ENCODE data around the gene ST8SIA1. TPM values are rescaled to one million over a fixed set of nuclear protein-coding genes. Genes with fewer than 3 reads are reported as not detected.
"Not testable (repeated sequence)": the region's sequence is repeated elsewhere in the genome, so short reads cannot be mapped to it uniquely, and the experiment has no call there.

ST8SIA1 gene
- polyA plus RNA-seq, 3 donors, result 5.2 to 7.0 (median 5.9) TPM

GRCh38 chr12:22173177-22173576 is 161.3 kb downstream of the ST8SIA1 start:
- no peak for DNase-seq

DNA sequence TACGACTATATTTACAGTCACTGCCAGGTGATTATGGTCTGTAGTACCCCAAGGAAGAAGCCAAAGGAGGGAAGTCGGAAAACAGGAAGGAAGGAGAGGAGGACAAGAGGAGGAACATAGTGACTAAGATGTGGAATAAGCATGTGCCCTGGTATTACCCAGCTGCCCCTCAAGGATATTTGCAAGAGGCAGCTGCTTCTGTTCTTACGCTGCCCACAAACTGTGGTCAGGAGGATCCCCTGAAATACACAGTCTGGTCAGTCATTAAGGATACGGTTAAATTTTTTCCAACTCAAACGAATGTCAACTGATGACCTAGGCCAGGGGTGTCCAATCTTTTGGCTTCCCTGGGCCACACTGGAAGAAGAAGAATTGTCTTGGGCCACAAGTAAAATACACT is 162.0 kb downstream of the ST8SIA1 start:
- DNase-seq, result no peak

DNA sequence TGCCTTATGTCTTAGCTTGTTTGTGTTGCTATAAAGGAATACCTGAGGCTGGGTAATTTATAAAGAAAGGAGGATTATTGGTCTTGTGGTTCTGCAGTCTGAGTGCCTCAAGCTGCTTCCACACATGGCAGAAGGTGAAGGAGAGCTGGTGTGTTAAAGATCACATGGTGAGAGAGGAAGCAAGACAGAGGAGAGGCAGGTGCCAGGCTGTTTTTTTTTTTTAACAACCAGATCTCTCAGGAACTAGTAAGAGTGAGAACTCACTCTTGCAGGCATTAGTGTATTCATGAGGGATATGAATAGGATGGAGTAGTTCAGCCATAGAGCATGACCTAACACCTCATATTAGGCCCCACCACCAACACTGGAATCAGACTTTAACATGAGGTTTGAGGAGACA is 165.1 kb downstream of the ST8SIA1 start:
- no peak for DNase-seq

DNA sequence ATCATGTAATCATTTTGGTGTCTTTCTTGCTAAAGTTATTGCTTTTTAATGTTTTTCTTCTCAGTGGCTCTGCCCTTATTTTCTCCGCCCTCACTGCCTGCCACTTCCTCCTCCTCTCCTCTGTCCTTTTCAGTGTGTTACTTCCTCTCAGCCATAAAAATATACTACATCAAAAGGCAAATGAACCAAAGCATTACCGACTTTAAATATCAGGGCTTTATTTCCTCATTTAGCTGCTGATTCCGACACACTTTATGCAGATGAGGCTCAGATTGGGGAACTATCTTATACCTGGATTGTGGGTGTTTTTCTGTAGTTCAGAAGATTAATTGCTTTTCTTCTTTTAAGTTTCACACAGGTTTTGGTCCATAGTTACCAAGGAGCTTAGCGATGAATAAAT is 170.4 kb downstream of the ST8SIA1 start:
- DNase-seq, result no peak

DNA sequence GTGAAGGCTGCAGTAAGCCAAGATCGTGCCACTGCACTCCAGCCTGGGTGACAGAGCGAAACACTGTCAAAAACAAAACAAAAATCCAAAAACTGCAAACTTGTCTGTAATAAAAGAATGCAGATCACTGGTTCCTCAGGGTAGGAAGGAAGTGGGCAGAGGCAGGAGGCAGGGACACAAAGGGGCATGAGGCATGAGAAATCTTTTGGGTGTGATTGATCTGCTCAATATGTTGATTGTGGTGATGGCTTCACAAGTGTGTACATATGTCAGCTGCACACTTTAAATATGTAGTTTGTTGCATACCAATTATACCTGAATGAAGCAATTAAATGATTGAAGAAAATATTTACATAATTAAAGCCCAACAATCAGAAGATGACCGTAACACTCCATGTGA is 170.9 kb downstream of the ST8SIA1 start:
- no peak for DNase-seq

DNA sequence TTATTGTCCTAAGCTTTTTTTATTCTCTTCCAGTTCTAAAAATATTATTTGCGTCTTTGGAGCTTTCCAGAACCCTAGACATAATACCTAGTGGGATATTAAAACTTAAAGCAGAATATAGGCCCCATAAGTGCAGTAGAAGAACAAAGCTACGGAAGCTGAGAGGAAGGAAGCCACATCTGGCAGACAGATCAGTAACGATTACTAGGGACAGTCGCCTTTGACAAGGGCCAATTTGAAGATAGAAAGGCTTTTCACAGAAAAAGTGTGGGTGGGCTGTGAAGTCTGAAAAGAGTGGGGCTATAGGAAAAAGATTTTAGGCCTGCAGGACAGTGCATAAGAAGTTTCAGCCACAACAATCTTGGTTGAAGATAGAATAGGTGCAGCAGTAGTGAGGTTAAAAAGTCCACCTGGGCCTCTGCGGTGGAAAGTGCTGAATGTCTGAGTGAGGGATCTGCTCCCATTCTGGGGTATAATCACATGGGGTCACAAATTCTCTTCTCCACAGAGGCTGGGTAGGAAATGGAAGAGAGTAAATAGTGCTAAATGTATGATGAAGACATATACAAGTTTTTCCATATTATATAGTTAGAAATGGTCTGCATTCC is 174.0 kb downstream of the ST8SIA1 start:
- DNase-seq, result no peak

GRCh38 chr12:22149286-22149685 is 185.2 kb downstream of the ST8SIA1 start:
- not testable (repeated sequence) for DNase-seq

- not testable (repeated sequence) for DNase-seq
These were observed 187.8 kb downstream of the ST8SIA1 start for GRCh38 chr12:22146686-22147085.

Other genes with a start within 250 kb of the ST8SIA1 start
- 10 to 100 TPM; 72.3 to 90.4 (median 85.4) TPM for gene C2CD5, start 209.8 kb upstream of the ST8SIA1 start, polyA plus RNA-seq (ENCODE audit: insufficient read length in 3 of 3)